ENCODE results near the gene LPCAT1.
"Not testable (repeated sequence)": the region's sequence is repeated elsewhere in the genome, so short reads cannot be mapped to it uniquely, and the experiment has no call there.

LPCAT1 gene

GRCh38 chr5:1478271-1479035 is 45.3 kb downstream of the LPCAT1 start:
- TF ChIP-seq CTCF (IDR thresholded peaks at IDR 0.05) = no peak
- Histone ChIP-seq H3K27ac (peak overlapping the region in 1 of 2 donors; percentile 72), H3K4me3 (no peak overlapping the region)
- DNase-seq (ENCODE audit: low spot score) = no peak

- Histone ChIP-seq H3K27ac (peak overlapping the region in 1 of 2 donors; percentile 50), H3K4me3 (no peak overlapping the region)
- DNase-seq (ENCODE audit: low spot score) = no peak
- no peak for TF ChIP-seq CTCF (IDR thresholded peaks at IDR 0.05)
Observed at GRCh38 chr5:1477341-1477740, 46.4 kb downstream of the LPCAT1 start.

DNA sequence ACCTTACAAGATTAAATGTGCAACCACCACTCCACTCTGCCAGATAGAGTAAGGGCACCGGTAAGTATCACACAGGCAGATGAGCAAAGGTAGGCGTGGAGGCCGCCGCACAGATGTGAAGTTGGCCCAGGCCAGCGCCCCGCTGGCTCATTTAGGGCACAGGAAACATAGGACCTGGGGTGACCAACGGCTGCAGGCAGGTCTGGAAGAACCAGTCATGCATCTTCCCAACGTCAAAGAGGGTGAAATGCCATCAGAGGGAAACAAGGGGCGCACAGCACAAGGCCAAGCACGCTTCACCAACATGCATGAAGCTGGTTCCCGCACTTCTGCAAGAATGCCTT is 46.8 kb downstream of the LPCAT1 start:
- TF ChIP-seq CTCF (IDR thresholded peaks at IDR 0.05) = no peak
- peak overlapping the region in 1 of 2 donors; percentile 50 for H3K27ac ChIP-seq
- H3K4me3 ChIP-seq = no peak overlapping the region
- no peak for DNase-seq (ENCODE audit: low spot score)

- Histone ChIP-seq H3K27ac (peak overlapping the region in 1 of 2 donors; percentile 50), H3K4me3 (no peak overlapping the region)
- no peak for DNase-seq (ENCODE audit: low spot score)
- TF ChIP-seq CTCF (IDR thresholded peaks at IDR 0.05) = no peak
Observed at GRCh38 chr5:1476181-1476966, 47.4 kb downstream of the LPCAT1 start.

GRCh38 chr5:1475544-1475900 is 48.2 kb downstream of the LPCAT1 start:
- not testable (repeated sequence) for H3K27ac ChIP-seq; DNase-seq (ENCODE audit: low spot score)

DNA sequence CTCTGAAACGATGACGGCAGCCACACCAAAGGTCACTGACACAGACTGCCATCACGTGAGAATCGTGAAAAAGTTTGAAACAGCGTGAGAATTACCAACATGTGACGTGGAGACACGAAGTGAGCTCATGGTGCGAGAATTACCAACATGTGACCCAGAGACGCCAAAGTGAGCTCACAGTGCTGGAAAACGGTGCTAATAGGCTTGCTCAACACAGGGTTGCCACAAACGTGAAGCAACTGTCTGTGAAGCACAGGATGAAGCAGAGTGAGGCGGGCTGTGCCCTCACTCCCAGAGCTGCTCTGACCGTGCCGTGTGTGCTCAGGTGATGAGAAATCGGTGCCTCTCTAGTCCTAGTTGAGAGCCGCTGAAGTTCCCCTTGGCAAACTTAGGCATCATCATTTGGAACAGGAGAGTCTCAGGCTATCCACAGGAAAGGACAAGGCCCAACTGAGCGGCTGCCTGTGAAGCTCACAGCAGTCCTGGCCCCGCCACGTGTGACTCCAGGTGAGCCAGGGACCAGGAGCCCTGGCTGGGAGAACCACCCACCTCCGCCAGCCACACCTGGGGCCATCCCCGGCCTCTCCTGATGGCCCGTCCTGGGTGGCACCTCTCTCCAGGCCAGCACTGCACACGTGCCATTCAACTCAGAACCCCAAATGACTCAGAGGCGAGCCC is 48.8 kb downstream of the LPCAT1 start:
- no peak for DNase-seq (ENCODE audit: low spot score)
- H3K27ac ChIP-seq = no peak overlapping the region
- no peak for TF ChIP-seq CTCF (IDR thresholded peaks at IDR 0.05)
- no peak overlapping the region for H3K4me3 ChIP-seq

More at GRCh38 chr5:1475544-1475900, 48.2 kb downstream of the LPCAT1 start:
- not testable (repeated sequence) for H3K4me3 ChIP-seq

- DNase-seq (ENCODE audit: low spot score) = no peak
- no peak for TF ChIP-seq CTCF (IDR thresholded peaks at IDR 0.05)
- Histone ChIP-seq H3K4me3 (no peak overlapping the region), H3K27ac (no peak overlapping the region)
Observed at GRCh38 chr5:1474183-1474839, 49.4 kb downstream of the LPCAT1 start.

Measured in coronary artery (tissue), 2 donors.